H1 (cell line): Measurements from ENCODE around the gene PBX3. TPM values are rescaled to one million over a fixed set of nuclear protein-coding genes. Genes with fewer than 3 reads are reported as not detected.

Source experiments
- CTCF ChIP-seq, 3 experiments: IDR thresholded peaks; 1 replicate in 2 of 3; 2 replicates in 1 of 3; pipeline versions ENCODE4 v1.5.1 to v1.6.1; 2011; ENCODE audit warnings: low read length in 3 of 3, mild to moderate bottlenecking in 3 of 3, inconsistent platforms in 2 of 3, low read depth in 1 of 3, moderate library complexity in 1 of 3; ENCODE audit not compliant: insufficient read depth in 1 of 3; ENCODE audit errors: control extremely low read depth in 1 of 3
- KDM1A ChIP-seq: fragments of 200-600, 300-600 bp; sonication (generic); IDR thresholded peaks from 2 replicates; pipeline ENCODE4 v1.7.1; 2016; ENCODE audit warnings: mild to moderate bottlenecking, low read length, borderline replicate concordance
- polyA plus RNA-seq, 7 experiments: library from polyadenylated mRNA; depleted of rRNA in 3 of 7; stranded (reverse) in 5 of 7; unstranded in 2 of 7; fragments of >200 nt in 5 of 7; fragments of 200-250 nt in 2 of 7; gene quantifications; 1 replicate in 5 of 7; 2 replicates in 1 of 7; 4 replicates in 1 of 7; pipeline versions ENCODE4 v1.2.1 to v1.2.3, GENCODE V29; 2011 to 2013; ENCODE audit warnings: missing spikeins in 2 of 7, mixed read lengths in 2 of 7
- total RNA-seq: library from RNA; stranded (reverse); fragmentation: NEBNext Ultra II Directional; extraction: Animal tissue kit (Norgen Biotek cat#: 25700); gene quantifications from 2 replicates; pipeline ENCODE4 v1.2.1, GENCODE V29; 2021

PBX3 gene
- total and polyA plus RNA-seq, 2 of the 8 experiments (the other 6 are each of a cell fraction or from before 2014, with no cell fraction given), result 22.7 to 44.3 TPM

- TF ChIP-seq CTCF (IDR thresholded peaks at IDR 0.05; ENCODE audit: control extremely low read depth in 1 of 3, insufficient read depth in 1 of 3, low read depth in 1 of 3, low read length in 3 of 3), result no peak
- TF ChIP-seq KDM1A, result no peak
- TF ChIP-seq, all 59 proteins: peak for 0
Measured at GRCh38 chr9:125922854-125923253, 175.7 kb downstream of the PBX3 start (continued).
